Spleen (tissue), 7 donors: ENCODE results near the gene IL17RD.

Experiments
- CTCF ChIP-seq, 11 experiments: fragments of 200-600 bp in 7 of 11; fragments of 450-650 bp in 4 of 11; sonication (generic) in 4 of 11; IDR thresholded peaks in 8 of 11; conservative IDR thresholded peaks in 3 of 11; 1 replicate in 7 of 11; 2 replicates in 4 of 11; pipeline versions ENCODE4 v1.4.0 to v1.8.0; 2016 to 2021; ENCODE audit warnings: antibody characterized with exemption in 11 of 11, inconsistent platforms in 4 of 11, mild to moderate bottlenecking in 1 of 11
- POLR2A ChIP-seq, 3 donors: fragments of 450-650 bp; IDR thresholded peaks; one replicate each; pipeline ENCODE4 v1.5.1; 2017; ENCODE audit warnings: antibody characterized with exemption in 3 of 3, mild to moderate bottlenecking in 1 of 3
- POLR2AphosphoS5 ChIP-seq, 3 donors: sonication (generic); formaldehyde crosslinking; IDR thresholded peaks; one replicate each; pipeline ENCODE4 v1.5.1; 2017; ENCODE audit warnings: antibody characterized with exemption in 3 of 3
- donor health status: DM: no; HTN: no; CAD: no; lungs with moderate emphysema.
- donor health status: DM: no; HTN: no; CAD: no.
- donor health status: DM: no; HTN: no; CAD: no.

- no peak for TF ChIP-seq CTCF (IDR thresholded peaks at IDR 0.05 in 8 of 11, conservative IDR thresholded peaks at IDR 0.05 in 3 of 11)
- no peak for TF ChIP-seq POLR2AphosphoS5 (IDR thresholded peaks at IDR 0.05)
- TF ChIP-seq POLR2A (IDR thresholded peaks at IDR 0.05), result no peak
Measured at GRCh38 chr3:57132674-57133073, 32.5 kb downstream of the IL17RD start.
